ENCODE data around the gene HIVEP2.

HIVEP2 gene

DNA sequence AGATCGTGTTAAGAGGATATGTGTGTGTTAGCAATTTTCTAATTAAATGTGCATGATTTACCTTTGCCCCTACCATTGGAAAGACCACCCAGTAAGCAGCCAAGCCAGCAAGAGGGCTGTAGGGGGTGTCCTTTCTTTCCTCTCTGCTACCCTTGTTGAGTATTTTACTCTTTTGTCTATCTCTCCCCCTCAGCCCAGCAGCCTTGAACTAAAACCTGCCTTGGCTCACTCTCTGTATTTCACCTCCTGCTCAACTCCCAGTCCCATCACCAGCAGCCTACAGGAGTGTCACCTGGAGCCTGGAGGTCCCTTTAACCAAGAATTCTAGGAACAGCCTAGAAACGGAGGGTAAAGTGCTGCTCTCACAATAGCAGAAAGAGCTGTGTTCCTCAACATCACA is 81.0 kb downstream of the HIVEP2 start:
- DNase-seq (ENCODE audit: low spot score) = no peak

DNA sequence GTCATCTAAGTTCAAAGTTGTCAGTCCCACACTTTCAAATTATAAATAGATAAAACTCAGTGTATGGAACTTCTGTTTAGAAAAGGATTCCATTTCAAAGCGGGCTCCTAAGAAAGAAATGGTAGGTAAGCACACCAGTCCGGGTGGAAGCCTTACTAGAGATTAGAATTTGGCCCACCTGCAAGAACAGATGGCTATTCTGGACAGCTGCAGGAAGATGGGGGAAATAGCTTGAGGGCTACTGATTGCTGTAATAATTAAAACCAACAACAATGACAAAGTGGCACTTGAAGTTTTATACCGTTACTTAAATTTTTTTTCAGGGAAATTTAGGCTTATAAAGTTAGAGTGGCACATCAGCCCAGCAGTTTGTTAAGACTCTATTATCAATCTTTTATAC is 83.3 kb downstream of the HIVEP2 start:
- DNase-seq (ENCODE audit: low spot score) = peak; percentile 67

DNA sequence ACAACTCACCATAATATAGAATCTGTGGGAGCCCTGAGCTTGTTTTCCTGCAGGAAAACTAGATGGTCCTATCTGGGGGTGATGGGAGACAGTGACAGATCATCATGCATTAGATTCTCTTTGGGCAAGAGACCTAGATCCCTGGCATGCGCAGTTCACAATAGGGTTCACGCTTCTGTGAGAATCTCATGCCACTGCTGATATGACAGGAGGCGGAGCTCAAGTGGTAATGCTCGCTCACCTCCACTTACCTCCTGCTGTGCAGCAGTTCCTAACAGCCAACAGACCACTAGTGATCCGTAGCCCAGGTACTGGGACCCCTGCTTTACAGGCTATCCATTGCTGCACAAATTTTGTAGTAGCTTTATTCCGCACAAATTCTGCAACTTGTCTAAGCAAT is 84.5 kb downstream of the HIVEP2 start:
- no peak for DNase-seq (ENCODE audit: low spot score)

DNA sequence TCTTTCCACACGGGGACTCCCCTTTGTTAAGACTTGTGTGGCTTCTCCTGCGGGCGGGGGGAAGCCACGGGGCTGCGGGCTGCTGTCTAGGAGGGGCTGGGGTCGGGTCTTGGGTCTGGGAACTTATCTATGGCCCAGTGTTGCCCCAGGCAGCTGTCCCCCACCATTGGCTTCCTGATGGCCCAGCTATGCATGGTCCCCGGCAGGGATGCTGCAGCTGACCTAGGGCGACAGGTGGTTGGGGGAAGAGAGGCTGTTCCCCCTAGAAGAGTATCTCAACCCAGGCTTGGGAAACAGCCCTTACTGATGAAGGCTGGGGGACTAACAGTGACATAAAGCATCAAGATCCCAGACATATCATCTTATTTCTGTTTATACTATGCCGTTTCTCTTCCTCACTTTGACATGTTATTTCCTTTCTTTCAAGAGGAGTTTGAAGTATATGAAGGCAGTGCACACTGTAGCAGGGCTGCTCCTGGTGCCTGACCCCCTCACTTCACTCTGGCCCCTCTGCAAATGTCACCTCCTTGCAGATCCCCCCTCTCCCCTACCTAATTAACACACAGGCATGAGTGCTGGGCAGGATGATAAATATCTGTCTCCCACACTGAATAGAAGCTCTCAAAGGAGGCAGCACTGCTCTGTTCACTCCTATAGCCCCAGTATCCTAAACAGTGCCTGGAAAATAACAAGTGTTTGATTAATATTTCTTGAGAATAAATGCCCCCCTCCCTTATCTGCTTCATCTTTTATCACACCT is 87.0 kb downstream of the HIVEP2 start:
- DNase-seq (ENCODE audit: low spot score) = no peak

DNA sequence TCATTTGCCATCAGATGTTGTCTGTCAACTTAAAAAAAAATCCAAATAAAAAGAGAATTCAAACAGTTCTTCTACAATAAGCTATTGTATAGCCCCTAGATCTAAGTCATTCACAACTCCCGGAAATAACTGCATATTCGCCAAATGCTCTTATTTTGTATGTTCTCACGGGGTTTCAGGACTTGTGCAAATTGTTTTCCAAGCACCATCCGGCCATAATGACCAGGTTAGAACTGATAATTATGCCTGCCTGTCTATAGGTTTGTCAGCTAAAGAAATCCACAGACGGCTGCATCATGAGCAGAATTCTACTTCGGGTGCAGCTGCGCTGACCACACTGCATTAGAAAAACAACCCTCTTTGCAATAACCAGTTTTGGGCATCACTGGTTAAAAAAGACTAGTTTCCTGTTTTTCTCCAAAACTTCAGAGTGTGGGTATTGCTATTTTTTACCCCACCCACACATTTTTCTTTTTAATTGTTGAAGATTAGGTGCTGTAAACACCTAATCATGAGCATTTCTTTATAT is 87.7 kb downstream of the HIVEP2 start:
- DNase-seq (ENCODE audit: low spot score) = no peak

DNA sequence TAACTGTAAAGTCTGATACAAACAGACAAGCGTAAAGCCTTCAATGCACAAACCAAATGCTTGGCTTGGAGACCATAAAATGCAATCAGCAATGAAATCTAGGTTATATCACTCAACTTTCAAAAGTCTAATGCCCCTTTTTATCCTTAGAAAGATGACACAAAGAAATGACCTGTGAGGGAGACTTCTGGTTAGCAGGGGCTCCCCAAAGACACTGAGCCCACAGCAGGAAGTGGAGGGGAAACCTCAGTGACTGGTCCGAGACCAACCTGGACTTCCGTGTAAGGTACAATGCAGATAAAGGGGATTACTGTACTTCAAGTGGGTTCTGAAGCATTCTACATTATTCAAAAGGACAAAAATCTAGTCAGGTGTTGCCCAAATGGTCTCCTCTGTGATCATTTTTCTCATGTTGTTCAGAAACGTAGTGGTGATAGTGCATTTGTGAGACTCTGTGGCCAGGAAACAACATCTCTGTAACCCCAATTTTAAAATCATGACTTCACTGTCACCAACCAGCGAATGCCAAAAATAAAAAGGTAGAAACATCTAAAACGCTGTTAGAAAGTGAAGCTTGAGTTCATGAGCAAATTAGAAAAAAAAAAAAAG is 88.2 kb downstream of the HIVEP2 start:
- DNase-seq (ENCODE audit: low spot score) = no peak

DNA sequence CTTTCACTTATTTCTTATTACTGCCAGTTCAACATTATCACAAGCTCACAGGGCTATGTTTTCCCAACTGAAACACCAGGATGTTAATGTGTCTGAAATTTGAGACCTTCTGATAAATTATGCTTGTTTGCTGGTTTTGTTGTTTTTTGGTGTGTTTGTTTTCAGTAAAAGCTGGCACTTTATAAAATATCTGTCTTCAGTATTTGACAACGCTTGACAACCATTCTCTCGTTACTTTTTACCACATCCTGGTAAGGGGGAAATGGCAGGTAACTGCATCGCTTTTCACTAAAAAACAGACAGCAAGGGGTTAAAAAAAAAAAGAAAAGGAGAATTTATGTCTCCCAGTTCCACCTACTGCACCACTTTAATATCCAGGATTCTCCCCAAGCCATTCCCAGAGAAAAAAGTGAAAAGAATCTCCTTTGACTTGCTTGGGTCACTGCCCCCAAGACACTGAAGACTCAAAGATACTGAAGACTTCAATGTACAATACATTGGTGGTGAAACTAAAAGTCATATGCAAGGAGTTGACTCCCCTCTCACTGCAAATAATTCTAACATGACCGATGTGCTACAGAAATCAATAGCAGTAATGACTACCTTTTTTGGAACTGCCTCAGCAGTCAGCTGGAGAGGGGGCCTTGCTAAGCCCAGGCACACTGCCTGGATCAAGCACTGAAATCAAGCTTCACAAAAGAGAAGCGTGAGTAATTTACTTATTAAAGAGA is 88.9 kb downstream of the HIVEP2 start:
- no peak for DNase-seq (ENCODE audit: low spot score)

DNA sequence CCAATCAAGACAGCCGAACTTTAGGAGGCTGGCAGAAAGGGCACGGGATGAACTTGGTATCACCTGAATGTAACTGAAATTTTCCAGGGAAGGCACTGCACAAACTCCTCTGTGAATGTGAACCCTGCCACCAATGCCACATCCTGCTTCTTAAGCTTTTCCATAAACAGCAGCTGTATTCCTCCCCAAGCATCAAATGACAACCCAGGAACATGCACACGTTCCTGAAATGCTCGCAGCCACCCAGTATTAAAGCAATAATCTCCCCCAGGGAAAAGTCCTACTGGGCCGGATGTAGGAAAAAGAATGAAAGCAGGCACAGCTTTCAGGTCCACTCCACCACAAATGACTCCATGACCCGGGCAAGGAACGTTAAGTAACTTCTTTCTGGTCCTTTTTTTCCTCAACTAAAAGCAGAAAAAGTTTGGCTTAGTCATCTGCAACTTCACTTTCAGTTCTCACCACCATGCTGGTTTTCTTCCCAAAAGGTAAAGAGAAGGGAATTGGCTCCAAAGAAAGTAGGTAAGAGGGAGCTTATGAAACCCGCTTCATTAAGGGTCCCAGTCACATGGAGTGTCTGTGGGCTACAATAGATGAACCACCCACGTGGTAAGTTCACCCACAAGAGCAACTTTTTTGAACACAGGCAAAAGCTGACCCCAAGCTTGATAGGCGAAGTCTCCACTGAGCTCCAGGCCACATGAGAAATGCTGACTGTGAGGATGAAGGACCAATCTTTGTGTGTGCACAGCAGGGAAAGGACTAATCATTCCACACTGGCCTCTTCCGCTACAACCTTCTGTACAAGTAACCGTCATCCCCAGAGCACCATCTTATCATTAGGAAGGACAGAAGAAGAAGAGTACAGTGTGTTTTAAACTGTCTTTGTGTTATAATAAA is 90.1 kb downstream of the HIVEP2 start:
- DNase-seq (ENCODE audit: low spot score) = no peak

DNA sequence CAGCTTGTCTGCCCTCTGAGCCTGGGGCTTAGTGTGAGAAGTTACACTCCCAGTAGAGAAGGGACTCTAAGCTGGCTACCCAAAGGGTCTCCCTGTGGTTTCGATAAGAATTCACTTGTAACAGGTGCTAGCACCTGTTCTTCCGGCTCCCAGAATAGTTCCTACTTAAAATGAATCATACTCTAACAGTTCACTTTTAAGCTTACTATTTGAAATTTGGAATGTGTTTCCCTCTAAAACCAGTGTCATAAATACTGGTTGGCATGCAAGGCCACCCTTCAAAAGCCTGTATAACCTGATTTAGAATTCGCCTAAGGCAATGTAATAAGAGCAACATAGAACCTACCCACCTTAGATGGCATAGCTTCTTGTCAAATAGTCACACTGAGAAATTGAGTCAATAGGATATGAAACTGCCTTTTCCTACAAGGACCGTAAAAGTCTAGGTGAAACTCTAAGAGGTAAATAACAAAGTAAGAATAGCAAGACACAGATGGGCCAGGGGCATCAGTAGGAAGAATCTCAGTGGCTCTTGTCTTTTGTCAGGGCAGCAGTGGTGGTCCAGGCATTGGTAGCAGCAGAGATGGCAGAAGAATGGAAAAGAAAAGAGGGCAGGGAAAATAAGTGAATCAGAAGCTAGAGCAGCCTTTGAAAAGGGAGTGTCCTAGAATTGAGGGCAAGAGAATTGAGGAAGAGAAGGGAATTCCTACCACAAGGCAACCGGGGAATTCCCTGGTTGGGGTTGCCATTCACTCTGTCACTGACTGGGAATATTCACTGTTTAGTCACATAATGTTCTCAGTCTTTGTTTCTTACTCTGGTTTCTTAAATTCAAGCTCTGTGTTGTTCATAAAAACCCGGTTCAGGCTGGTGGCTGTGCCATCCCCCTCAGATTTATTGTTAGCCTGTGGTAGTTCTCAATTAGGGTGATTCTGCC is 91.5 kb downstream of the HIVEP2 start:
- DNase-seq (ENCODE audit: low spot score) = no peak

DNA sequence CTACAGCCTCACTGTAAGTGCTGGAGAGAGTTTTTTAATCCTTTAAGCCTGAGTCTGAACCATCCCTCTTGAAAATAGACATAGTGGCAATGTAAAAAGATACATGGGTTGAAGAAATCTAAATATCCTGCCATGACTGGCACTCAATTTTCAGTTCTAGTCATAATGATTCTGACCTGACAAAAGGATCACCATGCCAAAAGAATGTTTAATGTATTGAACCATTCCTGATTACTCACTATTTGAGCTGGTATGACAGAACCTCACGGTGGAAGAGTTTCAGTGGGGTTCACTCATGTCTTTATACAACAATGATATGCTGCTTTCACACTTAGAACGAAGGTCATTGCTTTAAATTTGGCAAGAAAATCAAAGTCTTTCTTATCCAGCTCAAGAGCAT is 93.4 kb downstream of the HIVEP2 start:
- no peak for DNase-seq (ENCODE audit: low spot score)

DNA sequence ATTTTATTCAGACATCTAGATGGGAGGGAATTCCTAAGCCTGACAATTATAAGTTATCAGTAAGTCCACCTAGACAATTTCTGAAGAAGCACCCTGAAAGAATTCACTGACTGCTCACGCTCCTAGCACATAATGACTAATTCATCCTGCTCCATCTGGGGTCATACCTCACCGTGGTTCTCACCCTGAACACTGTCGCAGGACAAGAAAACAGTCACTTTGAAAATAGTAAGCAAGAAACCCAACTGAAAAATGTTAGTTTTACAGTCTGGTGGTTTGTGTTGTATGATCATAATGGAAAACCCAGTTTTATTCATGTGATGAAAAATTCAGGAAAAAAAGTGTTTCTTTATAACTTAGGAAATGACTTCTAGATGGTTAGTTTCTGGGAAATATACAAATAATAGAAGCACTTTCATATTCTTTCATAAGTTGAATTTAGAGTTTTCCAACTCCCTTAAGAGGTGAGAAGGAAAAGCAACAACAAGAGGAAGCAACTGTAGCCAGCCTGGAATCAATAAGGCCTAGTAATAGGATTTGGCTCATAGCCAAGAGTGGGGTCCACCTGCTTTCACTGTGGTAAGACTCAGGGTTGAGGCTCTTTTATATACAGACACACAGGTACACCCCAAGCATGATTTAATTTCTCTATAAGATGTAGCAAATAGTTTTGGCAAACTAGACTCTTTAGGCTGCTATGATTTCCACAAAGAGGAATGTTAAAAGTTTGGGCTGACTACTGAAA is 94.1 kb downstream of the HIVEP2 start:
- no peak for DNase-seq (ENCODE audit: low spot score)

DNA sequence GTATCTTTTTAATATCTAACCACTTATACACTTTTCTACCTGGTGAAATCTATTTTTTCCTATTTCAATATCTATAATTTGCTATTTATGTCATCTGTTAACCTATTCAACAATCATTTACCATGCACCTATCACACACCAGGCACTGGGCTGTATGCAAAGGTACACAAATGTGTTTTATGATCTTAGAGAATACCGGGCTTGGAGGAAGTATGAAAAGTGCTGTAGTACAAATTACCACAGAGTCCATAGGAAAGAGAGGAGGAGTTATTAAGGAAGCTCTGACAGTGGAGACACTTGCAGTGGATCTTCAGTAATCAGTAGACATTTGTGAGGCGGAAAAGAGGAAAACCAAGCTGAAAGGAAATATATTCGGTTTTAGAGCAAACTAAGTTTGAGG is 96.0 kb downstream of the HIVEP2 start:
- no peak for DNase-seq (ENCODE audit: low spot score)

DNA sequence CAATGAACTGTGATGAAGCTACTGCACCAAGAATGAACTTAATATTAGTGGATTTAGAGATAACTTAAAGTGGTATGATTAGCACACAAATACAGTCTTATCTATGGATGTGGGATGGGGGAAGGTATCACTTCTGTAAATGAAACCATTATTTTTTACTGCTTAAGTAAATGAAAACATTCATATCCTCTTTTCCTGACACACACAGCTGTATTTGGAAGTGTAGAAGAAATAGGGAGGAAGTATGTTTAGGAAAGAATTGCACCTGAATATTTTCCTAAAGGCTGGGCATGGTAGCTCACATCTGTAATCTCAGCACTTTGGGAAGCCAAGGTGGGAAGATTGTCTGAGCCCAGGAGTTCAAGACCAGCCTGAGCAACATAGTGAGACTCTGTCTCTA is 96.8 kb downstream of the HIVEP2 start:
- no peak for DNase-seq (ENCODE audit: low spot score)

DNA sequence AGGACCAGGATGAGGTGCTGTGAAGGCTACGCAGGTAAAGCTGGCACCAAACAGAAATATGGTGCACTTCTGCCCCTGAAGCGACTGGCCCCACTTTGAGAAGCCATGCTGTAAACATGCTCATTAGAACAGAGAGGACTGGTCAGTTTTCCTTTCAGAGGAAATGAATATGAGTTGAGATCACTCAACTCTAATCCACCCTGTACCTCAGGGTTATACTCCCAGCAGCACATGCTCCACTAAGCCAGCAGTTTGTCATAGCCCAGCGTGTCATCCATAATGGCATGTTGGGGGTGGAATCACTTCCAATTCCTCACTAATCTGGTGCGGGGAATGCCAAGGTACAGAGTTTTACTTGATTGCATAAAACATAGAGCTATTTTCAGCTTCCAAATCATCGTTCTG is 98.1 kb downstream of the HIVEP2 start:
- DNase-seq (ENCODE audit: low spot score) = peak; percentile 77

DNA sequence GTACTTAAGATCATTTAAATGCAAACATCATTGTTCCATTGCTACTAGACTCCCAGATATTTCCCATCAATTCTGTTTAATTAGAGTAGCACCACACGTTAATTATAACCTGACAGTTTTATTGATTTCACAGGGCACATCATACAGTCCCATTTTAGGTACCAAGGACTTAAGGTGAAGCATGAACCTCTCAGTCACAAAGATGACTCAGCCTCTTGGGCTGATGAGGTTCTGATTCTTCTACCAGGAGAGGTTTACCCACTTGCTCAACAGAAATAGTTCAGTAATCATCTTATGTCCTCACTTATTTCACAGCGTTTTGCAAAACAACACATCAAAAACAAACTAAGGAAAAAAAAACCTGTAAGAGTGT is 98.5 kb downstream of the HIVEP2 start:
- peak; percentile 61 for DNase-seq (ENCODE audit: low spot score)

DNA sequence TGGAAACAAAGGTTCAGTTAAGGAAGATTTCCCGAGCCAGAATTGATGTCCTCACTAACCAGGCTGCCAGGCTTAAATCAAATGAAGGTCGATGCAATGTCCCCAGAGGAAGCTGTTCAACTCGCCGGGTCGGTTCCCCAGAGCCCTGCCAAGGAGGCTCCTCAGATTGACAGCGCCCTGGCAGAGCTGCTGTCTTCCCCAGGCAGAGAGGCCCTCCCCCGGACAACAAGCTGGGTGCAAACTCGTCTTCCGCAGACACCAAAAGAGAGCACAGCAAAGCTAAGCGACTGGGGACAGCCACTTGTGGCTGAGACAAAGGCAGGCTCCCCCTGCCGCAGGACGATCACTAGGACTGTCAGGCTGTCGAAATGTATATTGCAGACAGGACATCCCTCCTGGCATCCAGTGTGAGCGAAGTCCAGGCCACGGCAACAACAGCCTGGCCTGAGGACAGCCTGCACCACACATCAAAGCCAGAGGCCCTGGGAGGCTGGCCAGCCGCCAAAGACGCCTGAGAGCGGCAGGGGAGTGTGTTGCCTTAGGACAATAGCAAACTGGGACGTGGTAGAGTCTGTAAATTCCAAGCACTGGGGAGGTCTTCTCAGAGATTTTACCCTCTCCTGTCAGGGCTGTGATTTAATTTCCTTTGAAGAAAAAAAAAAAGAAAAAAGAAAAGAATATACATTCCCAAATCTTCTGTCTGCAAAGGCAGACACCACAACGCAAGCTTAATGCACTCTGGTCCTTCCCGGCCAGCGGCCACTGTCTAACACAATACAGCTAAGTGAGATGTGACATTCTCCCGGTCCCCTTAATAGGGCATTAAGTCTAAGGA is 99.1 kb downstream of the HIVEP2 start:
- DNase-seq (ENCODE audit: low spot score) = peak; percentile 92

DNA sequence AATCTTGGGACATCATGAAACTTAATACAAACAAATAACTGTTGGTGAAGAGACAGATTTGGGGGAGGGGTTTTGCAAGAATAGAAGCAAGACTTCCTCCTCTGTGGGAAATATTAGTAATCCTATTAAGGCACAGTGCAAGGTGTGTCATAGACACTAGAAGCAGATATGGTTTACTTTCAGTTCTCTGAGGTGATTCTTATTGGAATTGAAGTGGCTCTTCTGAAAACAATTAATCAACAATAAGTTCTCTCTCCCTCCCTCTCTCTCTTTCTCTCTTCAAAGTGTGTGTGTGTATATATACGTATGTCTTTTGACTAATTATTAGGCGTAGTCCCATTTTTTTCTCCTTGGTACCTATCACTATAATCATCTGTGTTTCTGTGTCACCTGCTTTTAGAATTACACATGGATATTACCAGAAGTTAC is 99.8 kb downstream of the HIVEP2 start:
- no peak for DNase-seq (ENCODE audit: low spot score)

DNA sequence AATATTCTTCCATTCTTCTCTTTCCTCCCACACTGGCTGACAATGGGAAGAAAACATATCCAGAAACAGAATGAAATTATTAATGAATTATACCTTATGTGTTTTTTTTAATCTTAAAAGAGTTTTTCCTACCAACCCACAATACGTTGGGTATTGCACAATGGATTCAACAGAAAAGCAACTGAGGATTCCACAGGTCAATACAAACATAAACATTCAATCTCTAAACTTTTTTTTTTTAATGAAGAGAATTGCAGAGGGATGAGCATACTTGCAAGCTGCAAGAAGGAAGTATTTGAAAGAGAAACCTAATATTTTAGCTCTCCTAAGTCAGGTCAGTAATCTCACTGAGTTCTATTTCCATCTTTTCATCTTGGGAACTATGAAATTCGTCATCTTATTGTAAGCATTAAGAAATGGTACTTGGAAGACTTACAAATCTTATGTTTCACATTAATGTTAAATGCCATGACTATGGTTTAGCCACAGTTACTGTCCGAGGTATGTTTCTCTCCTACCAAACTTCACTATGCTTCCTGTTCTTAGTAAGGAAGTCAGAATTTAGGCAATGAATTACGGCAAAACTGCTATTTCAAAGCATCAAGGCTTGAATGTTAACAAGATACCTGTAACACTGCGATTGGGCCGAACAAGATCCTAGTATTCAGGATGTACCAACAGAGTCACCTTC is 100.8 kb downstream of the HIVEP2 start:
- DNase-seq (ENCODE audit: low spot score) = no peak

DNA sequence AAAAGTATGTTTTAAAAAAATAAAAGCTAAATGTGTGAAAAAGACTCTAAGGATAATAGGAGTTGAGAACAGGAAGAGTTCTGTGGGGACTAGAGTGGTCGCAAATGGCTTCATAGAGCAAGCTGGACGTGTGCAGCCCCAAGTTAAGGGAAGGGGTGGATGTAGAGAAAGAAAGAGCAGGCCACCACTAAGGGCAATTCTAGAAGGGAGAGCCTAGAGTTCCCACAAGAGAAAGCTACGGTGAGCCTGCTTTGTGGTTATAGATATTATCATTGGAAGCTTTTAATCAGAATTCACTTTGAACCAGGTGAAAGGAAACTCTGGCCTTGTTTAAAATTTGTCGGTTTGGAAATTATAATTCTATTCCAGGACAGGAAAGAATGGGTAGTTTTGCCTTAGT is 101.6 kb downstream of the HIVEP2 start:
- DNase-seq (ENCODE audit: low spot score) = no peak
